HEK293 (cell line): ENCODE results near the gene NDUFC2.

Source experiments
- EGR2 ChIP-seq: fragments of 450-650 bp; formaldehyde crosslinking; IDR thresholded peaks from 2 replicates; pipeline ENCODE4 v1.5.1; 2016; ENCODE audit warnings: low read depth, missing biosample characterization, missing genetic modification characterization
- MZF1 ChIP-seq: fragments of 450-650 bp; formaldehyde crosslinking; IDR thresholded peaks from 2 replicates; pipeline ENCODE4 v1.5.1; 2017; ENCODE audit warnings: missing biosample characterization, missing genetic modification characterization, borderline replicate concordance
- REPIN1 ChIP-seq: fragments of 450-650 bp; formaldehyde crosslinking; IDR thresholded peaks from 2 replicates; pipeline ENCODE4 v1.5.1; 2017; ENCODE audit warnings: missing biosample characterization, missing genetic modification characterization, low read depth
- ZBTB17 ChIP-seq: fragments of 450-650 bp; formaldehyde crosslinking; IDR thresholded peaks from 2 replicates; pipeline ENCODE4 v1.5.1; 2016; ENCODE audit warnings: missing biosample characterization, missing genetic modification characterization
- ZBTB20 ChIP-seq: fragments of 450-650 bp; formaldehyde crosslinking; IDR thresholded peaks from 2 replicates; pipeline ENCODE4 v1.5.1; 2016; ENCODE audit warnings: missing biosample characterization, missing genetic modification characterization
- ZBTB48 ChIP-seq: fragments of 450-650 bp; formaldehyde crosslinking; IDR thresholded peaks from 2 replicates; pipeline ENCODE4 v1.5.1; 2016; ENCODE audit warnings: missing biosample characterization, missing genetic modification characterization
- ZFP37 ChIP-seq: fragments of 450-650 bp; formaldehyde crosslinking; IDR thresholded peaks from 2 replicates; pipeline ENCODE4 v1.5.1; 2016; ENCODE audit warnings: missing biosample characterization, missing genetic modification characterization
- ZNF155 ChIP-seq: fragments of 450-650 bp; formaldehyde crosslinking; IDR thresholded peaks from 2 replicates; pipeline ENCODE4 v1.5.1; 2016; ENCODE audit warnings: missing biosample characterization, missing genetic modification characterization
- ZNF184 ChIP-seq: fragments of 450-650 bp; IDR thresholded peaks from 2 replicates; pipeline ENCODE4 v1.5.1; 2018; ENCODE audit warnings: missing biosample characterization, mild to moderate bottlenecking, missing genetic modification characterization
- ZNF239 ChIP-seq: fragments of 450-650 bp; formaldehyde crosslinking; IDR thresholded peaks from 2 replicates; pipeline ENCODE4 v1.5.1; 2016; ENCODE audit warnings: missing biosample characterization, missing genetic modification characterization
- ZNF302 ChIP-seq: fragments of 450-650 bp; formaldehyde crosslinking; IDR thresholded peaks from 2 replicates; pipeline ENCODE4 v1.5.1; 2016; ENCODE audit warnings: missing biosample characterization, missing genetic modification characterization, low read depth
- ZNF394 ChIP-seq: fragments of 450-650 bp; formaldehyde crosslinking; IDR thresholded peaks from 2 replicates; pipeline ENCODE4 v1.5.1; 2016; ENCODE audit warnings: missing biosample characterization, missing genetic modification characterization, mild to moderate bottlenecking, moderate library complexity, borderline replicate concordance
- ZNF416 ChIP-seq: fragments of 450-650 bp; formaldehyde crosslinking; IDR thresholded peaks from 2 replicates; pipeline ENCODE4 v1.5.1; 2016; ENCODE audit warnings: missing biosample characterization, missing genetic modification characterization
- ZNF501 ChIP-seq: fragments of 450-650 bp; formaldehyde crosslinking; IDR thresholded peaks from 2 replicates; pipeline ENCODE4 v1.5.1; 2016; ENCODE audit warnings: missing biosample characterization, missing genetic modification characterization
- ZNF510 ChIP-seq: fragments of 450-650 bp; formaldehyde crosslinking; IDR thresholded peaks from 2 replicates; pipeline ENCODE4 v1.5.1; 2018; ENCODE audit warnings: mild to moderate bottlenecking, missing genetic modification characterization, missing biosample characterization; ENCODE audit not compliant: insufficient replicate concordance
- ZNF530 ChIP-seq: fragments of 450-650 bp; formaldehyde crosslinking; IDR thresholded peaks from 2 replicates; pipeline ENCODE4 v1.5.1; 2016; ENCODE audit warnings: low read depth, missing biosample characterization, missing genetic modification characterization
- ZNF561 ChIP-seq: fragments of 450-650 bp; IDR thresholded peaks from 2 replicates; pipeline ENCODE4 v1.5.1; 2018; ENCODE audit warnings: missing biosample characterization, missing genetic modification characterization, borderline replicate concordance
- ZNF600 ChIP-seq: fragments of 450-650 bp; formaldehyde crosslinking; IDR thresholded peaks from 2 replicates; pipeline ENCODE4 v1.5.1; 2016; ENCODE audit warnings: missing biosample characterization, missing genetic modification characterization
- ZNF610 ChIP-seq: fragments of 450-650 bp; formaldehyde crosslinking; IDR thresholded peaks from 2 replicates; pipeline ENCODE4 v1.5.1; 2016; ENCODE audit warnings: missing biosample characterization, missing genetic modification characterization, borderline replicate concordance
- ZNF670 ChIP-seq: fragments of 450-650 bp; formaldehyde crosslinking; IDR thresholded peaks from 2 replicates; pipeline ENCODE4 v1.5.1; 2016; ENCODE audit warnings: missing biosample characterization, missing genetic modification characterization, low read depth
- ZNF776 ChIP-seq: fragments of 450-650 bp; formaldehyde crosslinking; IDR thresholded peaks from 2 replicates; pipeline ENCODE4 v1.5.0; 2017; ENCODE audit warnings: missing biosample characterization, missing genetic modification characterization, borderline replicate concordance
- ZXDB ChIP-seq: fragments of 450-650 bp; formaldehyde crosslinking; IDR thresholded peaks from 2 replicates; pipeline ENCODE4 v1.5.1; 2016; ENCODE audit warnings: missing biosample characterization, missing genetic modification characterization
- TF ChIP-seq, protein P1 (sequence below): fragments of 450-650 bp; formaldehyde crosslinking; IDR thresholded peaks from 2 replicates; pipeline ENCODE4 v1.5.1; 2017; ENCODE audit warnings: missing biosample characterization, missing genetic modification characterization
- TF ChIP-seq, protein P2 (sequence below): fragments of 450-650 bp; formaldehyde crosslinking; IDR thresholded peaks from 2 replicates; pipeline ENCODE4 v1.5.1; 2016; ENCODE audit warnings: missing biosample characterization, missing genetic modification characterization, borderline replicate concordance
- TF ChIP-seq, protein P3 (sequence below): fragments of 450-650 bp; formaldehyde crosslinking; IDR thresholded peaks from 2 replicates; pipeline ENCODE4 v1.5.1; 2016; ENCODE audit warnings: missing biosample characterization, missing genetic modification characterization
- TF ChIP-seq, protein P4 (sequence below): fragments of 450-650 bp; formaldehyde crosslinking; IDR thresholded peaks from 2 replicates; pipeline ENCODE4 v1.5.1; 2016; ENCODE audit warnings: missing biosample characterization, missing genetic modification characterization
- TF ChIP-seq, protein P5 (sequence below): sonication (generic); formaldehyde crosslinking; IDR thresholded peaks from 2 replicates; pipeline ENCODE4 v1.8.1; 2022; ENCODE audit warnings: mild to moderate bottlenecking, moderate library complexity, missing genetic modification reagents
- TF ChIP-seq, protein P6 (sequence below): fragments of 450-650 bp; formaldehyde crosslinking; IDR thresholded peaks from 2 replicates; pipeline ENCODE4 v1.5.1; 2017; ENCODE audit warnings: missing biosample characterization, mild to moderate bottlenecking, missing genetic modification characterization, moderate library complexity
- TF ChIP-seq, protein P7 (sequence below): fragments of 450-650 bp; formaldehyde crosslinking; IDR thresholded peaks from 2 replicates; pipeline ENCODE4 v1.5.1; 2017; ENCODE audit warnings: missing biosample characterization, missing genetic modification characterization

Gene NDUFC2

DNA sequence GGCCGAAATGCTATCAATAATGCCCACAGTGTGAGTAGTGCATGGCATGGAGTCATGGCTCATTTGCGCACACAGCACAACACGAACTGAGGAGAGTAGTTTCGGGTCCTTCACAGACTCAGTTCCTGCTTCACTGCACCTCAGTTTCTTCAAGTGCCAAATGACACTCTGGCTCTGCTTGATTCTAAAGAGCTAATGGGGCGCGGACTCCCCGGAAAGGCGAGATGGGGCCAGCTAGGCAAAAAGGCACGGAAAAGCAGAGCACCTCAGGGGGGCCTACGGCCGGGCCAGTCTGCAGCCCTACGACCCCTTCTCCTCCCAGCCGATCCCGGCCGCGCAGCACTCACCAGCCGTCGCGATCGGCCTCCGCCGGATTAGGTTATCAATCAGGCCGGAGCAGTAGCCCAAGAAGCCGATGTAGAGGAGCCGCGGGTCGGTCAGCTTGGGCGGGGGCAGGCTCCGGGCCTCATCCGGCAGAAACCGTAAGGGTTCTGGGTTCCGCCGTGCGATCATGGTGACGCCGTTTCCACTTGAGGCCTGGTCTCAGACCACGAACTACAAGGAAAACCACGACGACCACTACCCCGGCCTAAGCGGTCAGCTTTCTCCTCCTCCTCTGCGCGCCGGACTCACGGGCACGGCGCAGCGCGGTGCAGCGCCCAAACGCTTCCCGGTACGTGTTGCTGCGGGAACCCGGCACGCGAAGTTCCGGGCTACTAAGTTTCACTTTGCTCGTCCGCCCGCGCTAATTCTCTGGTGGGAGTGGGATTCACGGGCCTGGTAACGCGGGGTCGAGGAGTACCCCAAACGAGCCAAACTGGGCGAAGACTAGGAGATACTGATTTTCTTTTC, at the start of gene NDUFC2 (continued):
- TF ChIP-seq MZF1 (tag by site-specific recombination) (no peak), ZNF510 (tag by site-specific recombination) (no peak), ZNF530 (no peak), ZNF561 (tag by site-specific recombination) (peak; percentile 83), ZNF302 (tag by site-specific recombination) (no peak), ZNF416 (tag by site-specific recombination) (no peak), ZXDB (tag by site-specific recombination) (peak; percentile 91), EGR2 (tag by site-specific recombination) (peak; percentile 59; the same call in 1 of the 2 replicates), ZNF394 (peak; percentile 78; the same call in 1 of the 2 replicates), ZBTB20 (tag by site-specific recombination) (peak; percentile 53; the same call in 1 of the 2 replicates), ZNF776 (no peak), ZBTB17 (tag by site-specific recombination) (peak; percentile 97), ZFP37 (tag by site-specific recombination) (peak; percentile 94), ZNF600 (tag by site-specific recombination) (peak; percentile 89), REPIN1 (tag by site-specific recombination) (peak; percentile 83; the same call in 1 of the 2 replicates), ZNF155 (tag by site-specific recombination) (no peak), ZNF610 (peak; percentile 65; the same call in 1 of the 2 replicates), ZNF184 (tag by site-specific recombination) (no peak), ZBTB48 (tag by site-specific recombination) (peak; percentile 34; the same call in 1 of the 2 replicates), ZNF670 (tag by site-specific recombination) (no peak), ZNF239 (peak; percentile 78; the same call in 1 of the 2 replicates), ZNF501 (tag by site-specific recombination) (peak; percentile 88; the same call in 1 of the 2 replicates)
- TF ChIP-seq, protein P1, sequence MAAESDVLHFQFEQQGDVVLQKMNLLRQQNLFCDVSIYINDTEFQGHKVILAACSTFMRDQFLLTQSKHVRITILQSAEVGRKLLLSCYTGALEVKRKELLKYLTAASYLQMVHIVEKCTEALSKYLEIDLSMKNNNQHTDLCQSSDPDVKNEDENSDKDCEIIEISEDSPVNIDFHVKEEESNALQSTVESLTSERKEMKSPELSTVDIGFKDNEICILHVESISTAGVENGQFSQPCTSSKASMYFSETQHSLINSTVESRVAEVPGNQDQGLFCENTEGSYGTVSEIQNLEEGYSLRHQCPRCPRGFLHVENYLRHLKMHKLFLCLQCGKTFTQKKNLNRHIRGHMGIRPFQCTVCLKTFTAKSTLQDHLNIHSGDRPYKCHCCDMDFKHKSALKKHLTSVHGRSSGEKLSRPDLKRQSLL (tag by site-specific recombination), result peak; percentile 39; the same call in 1 of the 2 replicates
- TF ChIP-seq, protein P2, sequence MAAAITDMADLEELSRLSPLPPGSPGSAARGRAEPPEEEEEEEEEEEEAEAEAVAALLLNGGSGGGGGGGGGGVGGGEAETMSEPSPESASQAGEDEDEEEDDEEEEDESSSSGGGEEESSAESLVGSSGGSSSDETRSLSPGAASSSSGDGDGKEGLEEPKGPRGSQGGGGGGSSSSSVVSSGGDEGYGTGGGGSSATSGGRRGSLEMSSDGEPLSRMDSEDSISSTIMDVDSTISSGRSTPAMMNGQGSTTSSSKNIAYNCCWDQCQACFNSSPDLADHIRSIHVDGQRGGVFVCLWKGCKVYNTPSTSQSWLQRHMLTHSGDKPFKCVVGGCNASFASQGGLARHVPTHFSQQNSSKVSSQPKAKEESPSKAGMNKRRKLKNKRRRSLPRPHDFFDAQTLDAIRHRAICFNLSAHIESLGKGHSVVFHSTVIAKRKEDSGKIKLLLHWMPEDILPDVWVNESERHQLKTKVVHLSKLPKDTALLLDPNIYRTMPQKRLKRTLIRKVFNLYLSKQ, result no peak
- TF ChIP-seq, protein P3, sequence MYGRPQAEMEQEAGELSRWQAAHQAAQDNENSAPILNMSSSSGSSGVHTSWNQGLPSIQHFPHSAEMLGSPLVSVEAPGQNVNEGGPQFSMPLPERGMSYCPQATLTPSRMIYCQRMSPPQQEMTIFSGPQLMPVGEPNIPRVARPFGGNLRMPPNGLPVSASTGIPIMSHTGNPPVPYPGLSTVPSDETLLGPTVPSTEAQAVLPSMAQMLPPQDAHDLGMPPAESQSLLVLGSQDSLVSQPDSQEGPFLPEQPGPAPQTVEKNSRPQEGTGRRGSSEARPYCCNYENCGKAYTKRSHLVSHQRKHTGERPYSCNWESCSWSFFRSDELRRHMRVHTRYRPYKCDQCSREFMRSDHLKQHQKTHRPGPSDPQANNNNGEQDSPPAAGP, result peak; percentile 79
- TF ChIP-seq, protein P4, sequence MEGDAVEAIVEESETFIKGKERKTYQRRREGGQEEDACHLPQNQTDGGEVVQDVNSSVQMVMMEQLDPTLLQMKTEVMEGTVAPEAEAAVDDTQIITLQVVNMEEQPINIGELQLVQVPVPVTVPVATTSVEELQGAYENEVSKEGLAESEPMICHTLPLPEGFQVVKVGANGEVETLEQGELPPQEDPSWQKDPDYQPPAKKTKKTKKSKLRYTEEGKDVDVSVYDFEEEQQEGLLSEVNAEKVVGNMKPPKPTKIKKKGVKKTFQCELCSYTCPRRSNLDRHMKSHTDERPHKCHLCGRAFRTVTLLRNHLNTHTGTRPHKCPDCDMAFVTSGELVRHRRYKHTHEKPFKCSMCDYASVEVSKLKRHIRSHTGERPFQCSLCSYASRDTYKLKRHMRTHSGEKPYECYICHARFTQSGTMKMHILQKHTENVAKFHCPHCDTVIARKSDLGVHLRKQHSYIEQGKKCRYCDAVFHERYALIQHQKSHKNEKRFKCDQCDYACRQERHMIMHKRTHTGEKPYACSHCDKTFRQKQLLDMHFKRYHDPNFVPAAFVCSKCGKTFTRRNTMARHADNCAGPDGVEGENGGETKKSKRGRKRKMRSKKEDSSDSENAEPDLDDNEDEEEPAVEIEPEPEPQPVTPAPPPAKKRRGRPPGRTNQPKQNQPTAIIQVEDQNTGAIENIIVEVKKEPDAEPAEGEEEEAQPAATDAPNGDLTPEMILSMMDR (tag by site-specific recombination), result peak; percentile 40; the same call in 1 of the 2 replicates
- TF ChIP-seq, protein P5, sequence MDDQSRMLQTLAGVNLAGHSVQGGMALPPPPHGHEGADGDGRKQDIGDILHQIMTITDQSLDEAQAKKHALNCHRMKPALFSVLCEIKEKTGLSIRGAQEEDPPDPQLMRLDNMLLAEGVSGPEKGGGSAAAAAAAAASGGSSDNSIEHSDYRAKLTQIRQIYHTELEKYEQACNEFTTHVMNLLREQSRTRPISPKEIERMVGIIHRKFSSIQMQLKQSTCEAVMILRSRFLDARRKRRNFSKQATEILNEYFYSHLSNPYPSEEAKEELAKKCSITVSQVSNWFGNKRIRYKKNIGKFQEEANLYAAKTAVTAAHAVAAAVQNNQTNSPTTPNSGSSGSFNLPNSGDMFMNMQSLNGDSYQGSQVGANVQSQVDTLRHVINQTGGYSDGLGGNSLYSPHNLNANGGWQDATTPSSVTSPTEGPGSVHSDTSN (CRISPR knock-in tag), result peak; percentile 80
- TF ChIP-seq, protein P6, sequence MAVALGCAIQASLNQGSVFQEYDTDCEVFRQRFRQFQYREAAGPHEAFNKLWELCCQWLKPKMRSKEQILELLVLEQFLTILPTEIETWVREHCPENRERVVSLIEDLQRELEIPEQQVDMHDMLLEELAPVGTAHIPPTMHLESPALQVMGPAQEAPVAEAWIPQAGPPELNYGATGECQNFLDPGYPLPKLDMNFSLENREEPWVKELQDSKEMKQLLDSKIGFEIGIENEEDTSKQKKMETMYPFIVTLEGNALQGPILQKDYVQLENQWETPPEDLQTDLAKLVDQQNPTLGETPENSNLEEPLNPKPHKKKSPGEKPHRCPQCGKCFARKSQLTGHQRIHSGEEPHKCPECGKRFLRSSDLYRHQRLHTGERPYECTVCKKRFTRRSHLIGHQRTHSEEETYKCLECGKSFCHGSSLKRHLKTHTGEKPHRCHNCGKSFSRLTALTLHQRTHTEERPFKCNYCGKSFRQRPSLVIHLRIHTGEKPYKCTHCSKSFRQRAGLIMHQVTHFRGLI (tag by site-specific recombination), result peak; percentile 65; the same call in 1 of the 2 replicates
- TF ChIP-seq, protein P7, sequence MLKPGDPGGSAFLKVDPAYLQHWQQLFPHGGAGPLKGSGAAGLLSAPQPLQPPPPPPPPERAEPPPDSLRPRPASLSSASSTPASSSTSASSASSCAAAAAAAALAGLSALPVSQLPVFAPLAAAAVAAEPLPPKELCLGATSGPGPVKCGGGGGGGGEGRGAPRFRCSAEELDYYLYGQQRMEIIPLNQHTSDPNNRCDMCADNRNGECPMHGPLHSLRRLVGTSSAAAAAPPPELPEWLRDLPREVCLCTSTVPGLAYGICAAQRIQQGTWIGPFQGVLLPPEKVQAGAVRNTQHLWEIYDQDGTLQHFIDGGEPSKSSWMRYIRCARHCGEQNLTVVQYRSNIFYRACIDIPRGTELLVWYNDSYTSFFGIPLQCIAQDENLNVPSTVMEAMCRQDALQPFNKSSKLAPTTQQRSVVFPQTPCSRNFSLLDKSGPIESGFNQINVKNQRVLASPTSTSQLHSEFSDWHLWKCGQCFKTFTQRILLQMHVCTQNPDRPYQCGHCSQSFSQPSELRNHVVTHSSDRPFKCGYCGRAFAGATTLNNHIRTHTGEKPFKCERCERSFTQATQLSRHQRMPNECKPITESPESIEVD (tag by site-specific recombination), result no peak
